ENCODE data around the gene BCO1. TPM values are rescaled to one million over a fixed set of nuclear protein-coding genes. Genes with fewer than 3 reads are reported as not detected.

BCO1 gene
- total RNA-seq, 2 donors from 2014 or later: 0.18 to 2.2 TPM

DNA sequence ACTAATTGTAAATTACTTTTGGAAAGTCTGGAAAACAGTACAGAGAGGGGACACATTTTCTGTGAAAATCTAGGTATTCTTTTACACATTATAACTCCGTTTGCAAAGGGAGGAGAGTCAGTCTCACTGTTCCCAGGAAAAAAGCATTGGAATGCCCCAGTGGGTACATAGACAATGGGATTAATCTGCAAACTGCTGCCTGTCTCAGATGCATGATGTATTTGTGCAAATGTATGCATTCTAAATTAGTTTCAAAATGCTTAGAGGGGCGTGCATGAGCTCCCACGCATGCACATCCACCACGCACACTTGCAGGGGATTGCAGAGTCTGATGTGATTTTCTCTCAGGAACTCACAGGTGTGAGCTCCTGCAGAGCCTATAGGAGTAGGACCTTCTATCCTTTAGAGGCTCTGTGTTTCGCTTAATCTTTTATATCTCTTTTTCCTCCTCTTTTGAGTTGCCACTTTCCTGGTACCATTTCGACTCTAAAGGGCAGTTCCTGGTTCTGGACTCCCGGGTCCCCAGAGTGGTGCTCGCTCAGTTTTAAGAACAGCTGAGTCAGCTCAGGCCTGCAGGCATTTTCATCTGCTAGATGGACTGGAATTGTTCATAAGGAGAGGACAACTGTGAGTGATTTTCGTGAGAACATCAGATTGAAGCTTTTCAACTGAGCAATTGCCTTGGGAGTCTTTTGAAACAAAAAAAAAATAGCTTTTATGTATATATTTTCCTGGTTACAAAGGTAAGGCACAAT is 1.1 kb downstream of the BCO1 start:
- Histone ChIP-seq H3K27me3 (replicated peaks; ENCODE audit: insufficient read depth) (no peaks in the 10 kb centered on the region), H3K36me3 (no peaks in the 10 kb centered on the region), H3K9me3 (no peaks in the 10 kb centered on the region), H3K27ac (peak overlapping the region; percentile 74 to 83), H3K4me1 (replicated peaks) (no peaks in the 10 kb centered on the region), H3K4me3 (peak overlapping the region in 1 of 2 donors; percentile 10)
- intact Hi-C loops (cut with DNase I): no loop called here
- 80% methylated on average over 9 of the region's 9 CpGs for WGBS
- no peak for DNase-seq (ENCODE audit: low spot score)
- TF ChIP-seq, protein P1, sequence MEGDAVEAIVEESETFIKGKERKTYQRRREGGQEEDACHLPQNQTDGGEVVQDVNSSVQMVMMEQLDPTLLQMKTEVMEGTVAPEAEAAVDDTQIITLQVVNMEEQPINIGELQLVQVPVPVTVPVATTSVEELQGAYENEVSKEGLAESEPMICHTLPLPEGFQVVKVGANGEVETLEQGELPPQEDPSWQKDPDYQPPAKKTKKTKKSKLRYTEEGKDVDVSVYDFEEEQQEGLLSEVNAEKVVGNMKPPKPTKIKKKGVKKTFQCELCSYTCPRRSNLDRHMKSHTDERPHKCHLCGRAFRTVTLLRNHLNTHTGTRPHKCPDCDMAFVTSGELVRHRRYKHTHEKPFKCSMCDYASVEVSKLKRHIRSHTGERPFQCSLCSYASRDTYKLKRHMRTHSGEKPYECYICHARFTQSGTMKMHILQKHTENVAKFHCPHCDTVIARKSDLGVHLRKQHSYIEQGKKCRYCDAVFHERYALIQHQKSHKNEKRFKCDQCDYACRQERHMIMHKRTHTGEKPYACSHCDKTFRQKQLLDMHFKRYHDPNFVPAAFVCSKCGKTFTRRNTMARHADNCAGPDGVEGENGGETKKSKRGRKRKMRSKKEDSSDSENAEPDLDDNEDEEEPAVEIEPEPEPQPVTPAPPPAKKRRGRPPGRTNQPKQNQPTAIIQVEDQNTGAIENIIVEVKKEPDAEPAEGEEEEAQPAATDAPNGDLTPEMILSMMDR (IDR thresholded peaks at IDR 0.05): no peak
- no peak for TF ChIP-seq POLR2A (IDR thresholded peaks at IDR 0.05)
- TF ChIP-seq POLR2AphosphoS5 (IDR thresholded peaks at IDR 0.05): no peak

- intact Hi-C loops (cut with DNase I): no loop called here
- WGBS: 76% methylated on average over 5 of the region's 5 CpGs
These were observed 3.2 kb downstream of the BCO1 start for GRCh38 chr16:81241706-81242105.

DNA sequence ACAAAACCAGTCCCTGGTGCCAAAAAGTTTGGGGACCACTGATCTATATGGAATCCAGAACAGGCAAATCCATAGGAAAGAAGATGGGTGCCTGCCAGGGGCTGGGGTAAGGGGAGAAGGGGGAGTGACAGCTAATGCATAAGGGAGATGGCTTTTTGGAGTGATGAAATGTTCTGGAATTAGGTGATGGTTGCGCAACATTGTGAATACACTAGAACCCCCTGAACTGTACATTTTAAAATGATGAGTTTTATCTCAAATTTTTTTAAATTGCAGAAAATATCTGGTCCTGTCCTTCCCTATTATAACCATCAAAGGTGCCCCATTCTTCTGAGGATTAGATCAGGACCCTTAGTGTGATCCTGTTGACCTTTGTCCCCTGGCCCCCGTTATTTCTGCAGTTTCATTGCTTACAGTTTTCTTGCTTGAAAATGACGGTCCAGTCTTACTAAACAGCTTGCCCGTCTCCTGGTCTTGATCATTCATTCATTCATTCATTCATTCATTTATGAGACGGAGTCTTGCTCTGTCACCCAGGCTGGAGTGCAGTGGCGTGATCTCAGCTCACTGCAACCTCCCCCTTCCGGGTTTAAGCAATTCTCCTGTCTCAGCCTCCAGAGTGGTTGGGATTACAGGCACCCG is 4.6 kb downstream of the BCO1 start:
- no peaks in the 10 kb centered on the region for H3K27me3 ChIP-seq (replicated peaks; ENCODE audit: insufficient read depth)
- no peaks in the 10 kb centered on the region for H3K36me3 ChIP-seq
- H3K4me1 ChIP-seq (replicated peaks): no peaks in the 10 kb centered on the region
- intact Hi-C loops (cut with DNase I): no loop called here
- TF ChIP-seq POLR2A (IDR thresholded peaks at IDR 0.05) (no peak), POLR2AphosphoS5 (IDR thresholded peaks at IDR 0.05) (no peak)
- TF ChIP-seq, protein P1 (IDR thresholded peaks at IDR 0.05): no peak
- no peak for DNase-seq (ENCODE audit: low spot score)
- no peak overlapping the region for H3K4me3 ChIP-seq
- WGBS: 92% methylated on average over 8 of the region's 8 CpGs
- no peaks in the 10 kb centered on the region for H3K9me3 ChIP-seq
- no peak overlapping the region for H3K27ac ChIP-seq

More at GRCh38 chr16:81241706-81242105, 3.2 kb downstream of the BCO1 start:
- DNase-seq (ENCODE audit: low spot score): no peak
- Histone ChIP-seq H3K4me3 (no peak overlapping the region), H3K9me3 (no peaks in the 10 kb centered on the region), H3K4me1 (replicated peaks) (no peaks in the 10 kb centered on the region), H3K27me3 (replicated peaks; ENCODE audit: insufficient read depth) (no peaks in the 10 kb centered on the region), H3K36me3 (no peaks in the 10 kb centered on the region), H3K27ac (no peak overlapping the region)
- no peak for TF ChIP-seq POLR2A (IDR thresholded peaks at IDR 0.05)
- TF ChIP-seq POLR2AphosphoS5 (IDR thresholded peaks at IDR 0.05): peak; percentile 51

GRCh38 chr16:81243942-81244341 is 5.5 kb downstream of the BCO1 start:
- no peaks in the 10 kb centered on the region for H3K9me3 ChIP-seq
- H3K4me3 ChIP-seq: no peak overlapping the region
- H3K36me3 ChIP-seq: no peaks in the 10 kb centered on the region
- no peaks in the 10 kb centered on the region for H3K27me3 ChIP-seq (replicated peaks; ENCODE audit: insufficient read depth)
- H3K27ac ChIP-seq: no peak overlapping the region
- intact Hi-C loops (cut with DNase I): no loop called here
- 61% methylated on average over 9 of the region's 9 CpGs for WGBS
- no peak for DNase-seq (ENCODE audit: low spot score)
- TF ChIP-seq POLR2AphosphoS5 (IDR thresholded peaks at IDR 0.05): no peak
- TF ChIP-seq, protein P1 (IDR thresholded peaks at IDR 0.05): no peak
- no peak for TF ChIP-seq POLR2A (IDR thresholded peaks at IDR 0.05)
- H3K4me1 ChIP-seq (replicated peaks): no peaks in the 10 kb centered on the region

DNA sequence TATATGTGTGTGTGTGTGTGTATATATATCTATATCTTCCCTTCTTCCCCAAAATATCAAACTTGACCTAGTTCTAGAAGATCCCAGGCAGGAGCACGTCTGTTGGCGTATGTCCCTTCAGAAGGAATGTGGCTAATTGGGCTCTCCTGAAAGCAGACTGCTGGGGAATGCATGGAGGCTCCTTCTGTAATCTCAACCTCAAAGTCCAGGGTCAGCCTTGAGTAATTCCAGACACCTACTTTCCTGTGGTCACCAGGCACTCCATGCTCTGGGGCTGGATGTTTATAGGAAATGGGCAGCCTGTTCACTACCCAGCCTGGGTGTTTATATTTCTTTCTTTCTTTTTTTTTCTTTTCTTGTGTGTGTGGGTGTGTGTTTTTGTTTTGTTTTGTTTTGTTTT is 13.4 kb downstream of the BCO1 start:
- no peaks in the 10 kb centered on the region for H3K4me1 ChIP-seq (replicated peaks)
- H3K4me3 ChIP-seq: no peak overlapping the region
- no peak for DNase-seq (ENCODE audit: low spot score)
- no peak overlapping the region for H3K27ac ChIP-seq
- no peaks in the 10 kb centered on the region for H3K27me3 ChIP-seq (replicated peaks; ENCODE audit: insufficient read depth)
- no peaks in the 10 kb centered on the region for H3K9me3 ChIP-seq
- intact Hi-C loops (cut with DNase I): no loop called here
- H3K36me3 ChIP-seq: no peaks in the 10 kb centered on the region
- 68% methylated on average over 2 of the region's 2 CpGs for WGBS
- TF ChIP-seq POLR2AphosphoS5 (IDR thresholded peaks at IDR 0.05) (no peak), POLR2A (IDR thresholded peaks at IDR 0.05) (no peak)
- TF ChIP-seq, protein P1 (IDR thresholded peaks at IDR 0.05): no peak

Data from prostate gland (tissue), 2 donors.